Loucy (cell line): ENCODE measurements around the gene CLDN5.

ENCODE experiments used
- EZH2phosphoT487 ChIP-seq: fragments of 200-600 bp; IDR thresholded peaks from 2 replicates; pipeline ENCODE4 v1.6.1; 2018; ENCODE audit warnings: antibody characterized with exemption, mild to moderate bottlenecking, moderate library complexity, borderline replicate concordance
- TF ChIP-seq, protein P1 (sequence below): fragments of 200-600 bp; sonication (generic); conservative IDR thresholded peaks from 2 replicates; pipeline ENCODE4 v1.5.1; 2014; ENCODE audit warnings: mild to moderate bottlenecking, antibody characterized with exemption, low read length

DNA sequence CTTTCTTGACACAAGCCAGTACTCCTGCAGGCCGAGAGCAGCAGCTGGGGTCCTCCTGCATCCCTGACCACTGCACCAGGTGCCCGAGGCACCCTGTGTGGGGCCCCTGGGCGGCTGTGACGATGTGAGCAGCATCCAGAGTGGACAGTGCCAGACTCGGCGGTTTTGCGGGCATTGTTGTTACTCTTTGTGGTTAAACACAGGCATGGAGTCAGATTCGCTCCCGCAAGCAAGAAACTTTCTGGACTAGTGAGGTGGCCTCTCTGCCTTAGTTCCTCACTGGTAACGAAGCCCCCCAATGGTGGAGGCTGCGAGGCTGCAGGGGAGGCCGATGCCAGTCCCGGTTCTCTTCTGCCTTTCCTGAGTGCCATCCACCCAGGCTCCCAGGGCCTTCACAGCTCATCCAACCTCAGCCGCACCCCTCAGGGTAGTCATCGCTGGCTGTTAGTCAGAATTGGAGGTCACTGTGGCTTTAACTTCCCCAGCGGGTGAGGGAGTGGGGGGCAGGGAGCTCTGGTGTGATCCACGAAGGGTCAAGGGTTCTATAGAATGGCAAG is 3.7 kb upstream of the CLDN5 start:
- TF ChIP-seq, protein P1, sequence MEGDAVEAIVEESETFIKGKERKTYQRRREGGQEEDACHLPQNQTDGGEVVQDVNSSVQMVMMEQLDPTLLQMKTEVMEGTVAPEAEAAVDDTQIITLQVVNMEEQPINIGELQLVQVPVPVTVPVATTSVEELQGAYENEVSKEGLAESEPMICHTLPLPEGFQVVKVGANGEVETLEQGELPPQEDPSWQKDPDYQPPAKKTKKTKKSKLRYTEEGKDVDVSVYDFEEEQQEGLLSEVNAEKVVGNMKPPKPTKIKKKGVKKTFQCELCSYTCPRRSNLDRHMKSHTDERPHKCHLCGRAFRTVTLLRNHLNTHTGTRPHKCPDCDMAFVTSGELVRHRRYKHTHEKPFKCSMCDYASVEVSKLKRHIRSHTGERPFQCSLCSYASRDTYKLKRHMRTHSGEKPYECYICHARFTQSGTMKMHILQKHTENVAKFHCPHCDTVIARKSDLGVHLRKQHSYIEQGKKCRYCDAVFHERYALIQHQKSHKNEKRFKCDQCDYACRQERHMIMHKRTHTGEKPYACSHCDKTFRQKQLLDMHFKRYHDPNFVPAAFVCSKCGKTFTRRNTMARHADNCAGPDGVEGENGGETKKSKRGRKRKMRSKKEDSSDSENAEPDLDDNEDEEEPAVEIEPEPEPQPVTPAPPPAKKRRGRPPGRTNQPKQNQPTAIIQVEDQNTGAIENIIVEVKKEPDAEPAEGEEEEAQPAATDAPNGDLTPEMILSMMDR = no peak
- no peak for TF ChIP-seq EZH2phosphoT487
